Activated CD8-positive, alpha-beta T cell treated with anti-CD3 and anti-CD28 coated beads for 36 hours (primary cell): Measurements from ENCODE around the gene SLC25A42. TPM values are rescaled to one million over a fixed set of nuclear protein-coding genes. Genes with fewer than 3 reads are reported as not detected.
A peak's percentile ranks its signal among the peaks of the same experiment; 100 is the strongest.

Experiments
- ATAC-seq: fragments of 200-7000 bp; cut with Tn5 transposase; one replicate; pipeline ENCODE4 v1.10.0; 2021; ENCODE audit warnings: mild to moderate bottlenecking, moderate library complexity
- CTCF ChIA-PET: fragments of 350-600 bp; sonication (Branson Sonifier 250); formaldehyde crosslinking; loops from one replicate; lab custom pipeline; 2021; ENCODE audit warnings: antibody characterized with exemption; lab: Charles Lee
- POLR2A ChIA-PET: fragments of 350-600 bp; sonication (Branson Sonifier 250); formaldehyde crosslinking; loops from one replicate; lab custom pipeline; 2021; ENCODE audit warnings: antibody characterized with exemption; lab: Charles Lee
- DNase-seq: peaks from one replicate; pipeline ENCODE4 v3.0.0-alpha.2; 2020
- H3K27ac Mint-ChIP-seq: one replicate; pipeline ENCODE4 v1.8.0; 2021; ENCODE audit warnings: mild to moderate bottlenecking, mixed read lengths
- H3K27me3 Mint-ChIP-seq: one replicate; pipeline ENCODE4 v1.8.0; 2021; ENCODE audit warnings: mixed read lengths
- H3K36me3 Mint-ChIP-seq: one replicate; pipeline ENCODE4 v1.8.0; 2021; ENCODE audit warnings: low read depth, mixed read lengths
- H3K4me1 Mint-ChIP-seq: one replicate; pipeline ENCODE4 v1.8.0; 2021; ENCODE audit warnings: low read depth, mixed read lengths
- H3K4me3 Mint-ChIP-seq: one replicate; pipeline ENCODE4 v1.8.0; 2021; ENCODE audit warnings: mild to moderate bottlenecking, moderate library complexity, mixed read lengths
- H3K9me3 Mint-ChIP-seq: one replicate; pipeline ENCODE4 v1.8.0; 2021; ENCODE audit warnings: mixed read lengths
- CTCF ChIP-seq: fragments of 200-600 bp; IDR thresholded peaks from one replicate; pipeline ENCODE4 v1.8.0; 2022; ENCODE audit warnings: antibody characterized with exemption, mild to moderate bottlenecking
- intact Hi-C: fragments of 100-400 bp; cut with micrococcal nuclease; formaldehyde crosslinking; loops from one replicate; pipeline ENCODE4 v1.10.0; 2022
- total RNA-seq, 2 experiments: library from RNA; stranded (reverse); gene quantifications; one replicate each; pipeline ENCODE4 v1.2.3, GENCODE V29; 2021

SLC25A42 gene
- total RNA-seq, 2 experiments from 2014 or later, result 10.9 to 11.1 TPM

- Mint-ChIP-seq H3K9me3 (no peaks in the 10 kb centered on the region), H3K27me3 (no peaks in the 10 kb centered on the region), H3K36me3 (peaks cover 60% of the 10 kb centered on the region), H3K4me1 (peaks cover 36% of the 10 kb centered on the region), H3K4me3 (no peak overlapping the region), H3K27ac (no peak overlapping the region)
- intact Hi-C loops, result no loop called here
- POLR2A ChIA-PET, result interaction anchor here (0.6 to 1.0 kb wide), 2 partner anchors 17 to 893 kb away, joined by 3 read pairs; no protein-coding TSS in a partner anchor
- DNase-seq (peak; percentile 13), ATAC-seq (no peak)
- CTCF ChIA-PET, result no interaction called here
- no peak for TF ChIP-seq CTCF
These were observed 37.4 kb upstream of the SLC25A42 start for GRCh38 chr19:19026299-19026971.

- DNase-seq, result no peak
- no peak for ATAC-seq
- peaks cover 37% of the 10 kb centered on the region for H3K4me1 Mint-ChIP-seq
- no peak for TF ChIP-seq CTCF
- H3K27ac Mint-ChIP-seq, result no peak overlapping the region
- H3K27me3 Mint-ChIP-seq, result no peaks in the 10 kb centered on the region
- H3K36me3 Mint-ChIP-seq, result peaks cover 64% of the 10 kb centered on the region
- H3K9me3 Mint-ChIP-seq, result no peaks in the 10 kb centered on the region
- H3K4me3 Mint-ChIP-seq, result no peak overlapping the region
- intact Hi-C loops, result no loop called here
- ChIA-PET POLR2A (interaction anchor here (0.6 to 1.0 kb wide), 2 partner anchors 18 to 894 kb away, joined by 3 read pairs; no protein-coding TSS in a partner anchor), CTCF (no interaction called here)
These were observed 36.6 kb upstream of the SLC25A42 start for GRCh38 chr19:19027228-19027627.

GRCh38 chr19:19028526-19028925 lies 35.3 kb upstream of the SLC25A42 start:
- no peak for ATAC-seq
- peaks cover 57% of the 10 kb centered on the region for H3K36me3 Mint-ChIP-seq
- POLR2A ChIA-PET, result no interaction called here

GRCh38 chr19:19031891-19032290 lies 31.9 kb upstream of the SLC25A42 start:
- ChIA-PET CTCF (interaction anchor here (1.0 kb wide), 1 partner anchor 22 kb away, joined by 3 read pairs; no protein-coding TSS in a partner anchor), POLR2A (interaction anchor here (0.6 to 1.2 kb wide), 3 partner anchors 22 to 189 kb away, joined by 3 read pairs; partner anchors contain the start of genes COPE and DDX49)
- intact Hi-C loops, result no loop called here
- Mint-ChIP-seq H3K4me1 (peaks cover 37% of the 10 kb centered on the region), H3K36me3 (peaks cover 43% of the 10 kb centered on the region), H3K27ac (peak overlapping the region; percentile 95), H3K27me3 (no peaks in the 10 kb centered on the region), H3K4me3 (peak overlapping the region; percentile 87), H3K9me3 (no peaks in the 10 kb centered on the region)
- TF ChIP-seq CTCF, result no peak
- ATAC-seq (no peak), DNase-seq (peak; percentile 7)

More at GRCh38 chr19:19028526-19028925, 35.3 kb upstream of the SLC25A42 start:
- no peaks in the 10 kb centered on the region for H3K27me3 Mint-ChIP-seq
- no peaks in the 10 kb centered on the region for H3K9me3 Mint-ChIP-seq
- TF ChIP-seq CTCF, result no peak
- DNase-seq, result no peak
- H3K4me3 Mint-ChIP-seq, result no peak overlapping the region
- CTCF ChIA-PET, result no interaction called here
- H3K27ac Mint-ChIP-seq, result no peak overlapping the region
- intact Hi-C loops, result no loop called here
- peaks cover 26% of the 10 kb centered on the region for H3K4me1 Mint-ChIP-seq
